ENCODE results near the gene LAMA3. TPM values are rescaled to one million over a fixed set of nuclear protein-coding genes. Genes with fewer than 3 reads are reported as not detected.

The LAMA3 gene
- total RNA-seq, 1 donor from 2014 or later: 0.47 TPM

- H3K4me2 ChIP-seq: no peak overlapping the region
Measured at GRCh38 chr18:23684515-23685197, 4.6 kb upstream of the LAMA3 start.

GRCh38 chr18:23688528-23688927, 725 bp upstream of the LAMA3 start:
- Histone ChIP-seq H2AFZ (replicated peaks) (no peak overlapping the region), H3K4me3 (peak overlapping the region; percentile 62), H3K36me3 (no peaks in the 10 kb centered on the region), H3K9ac (no peak overlapping the region), H3K27ac (no peak overlapping the region), H3K4me2 (no peak overlapping the region), H3K27me3 (peaks cover 67% of the 10 kb centered on the region), H3K79me2 (ENCODE audit: low read depth) (no peaks in the 10 kb centered on the region), H3F3A (ENCODE audit: low read depth) (peaks cover 10% of the 10 kb centered on the region), H3K9me3 (ENCODE audit: low read depth) (no peaks in the 10 kb centered on the region), H3K4me1 (no peaks in the 10 kb centered on the region), H4K20me1 (ENCODE audit: low read depth) (no peaks in the 10 kb centered on the region)
- TF ChIP-seq EZH2phosphoT487 (IDR thresholded peaks at IDR 0.05): no peak
- TF ChIP-seq CTCF (IDR thresholded peaks at IDR 0.05): no peak
- no peak for TF ChIP-seq EZH2 (IDR thresholded peaks at IDR 0.05)
- Mint-ChIP-seq H3K36me3 (no peaks in the 10 kb centered on the region), H3K27ac (no peak overlapping the region), H3K4me1 (peaks cover 9% of the 10 kb centered on the region), H3K27me3 (ENCODE audit: insufficient read depth, low read depth) (peaks cover 41% of the 10 kb centered on the region), H3K4me3 (peak overlapping the region; percentile 83), H3K9me3 (no peaks in the 10 kb centered on the region)
- DNase-seq (ENCODE audit: low spot score): no peak

More at GRCh38 chr18:23684515-23685197, 4.6 kb upstream of the LAMA3 start:
- Mint-ChIP-seq H3K36me3 (no peaks in the 10 kb centered on the region), H3K27ac (no peak overlapping the region), H3K9me3 (no peaks in the 10 kb centered on the region), H3K27me3 (ENCODE audit: insufficient read depth, low read depth) (peaks cover 33% of the 10 kb centered on the region), H3K4me3 (no peak overlapping the region), H3K4me1 (peaks cover 5% of the 10 kb centered on the region)
- Histone ChIP-seq H4K20me1 (ENCODE audit: low read depth) (no peaks in the 10 kb centered on the region), H3K27ac (no peak overlapping the region), H3K27me3 (peaks cover 36% of the 10 kb centered on the region), H3K36me3 (no peaks in the 10 kb centered on the region), H3K79me2 (ENCODE audit: low read depth) (no peaks in the 10 kb centered on the region), H3K4me3 (no peak overlapping the region), H3F3A (ENCODE audit: low read depth) (peaks cover 10% of the 10 kb centered on the region), H3K9ac (no peak overlapping the region), H3K9me3 (ENCODE audit: low read depth) (no peaks in the 10 kb centered on the region), H2AFZ (replicated peaks) (no peak overlapping the region), H3K4me1 (no peaks in the 10 kb centered on the region)
- no peak for DNase-seq (ENCODE audit: low spot score)
- TF ChIP-seq EZH2 (IDR thresholded peaks at IDR 0.05) (no peak), CTCF (IDR thresholded peaks at IDR 0.05) (no peak), EZH2phosphoT487 (IDR thresholded peaks at IDR 0.05) (no peak)

- H3K27me3 Mint-ChIP-seq (ENCODE audit: insufficient read depth, low read depth): peaks cover 40% of the 10 kb centered on the region
- Histone ChIP-seq H3K36me3 (no peaks in the 10 kb centered on the region), H3K27me3 (peaks cover 67% of the 10 kb centered on the region), H3F3A (ENCODE audit: low read depth) (peaks cover 10% of the 10 kb centered on the region), H3K9ac (no peak overlapping the region), H3K79me2 (ENCODE audit: low read depth) (no peaks in the 10 kb centered on the region), H3K27ac (no peak overlapping the region), H3K9me3 (ENCODE audit: low read depth) (no peaks in the 10 kb centered on the region), H3K4me2 (peak overlapping the region; percentile 90), H3K4me1 (no peaks in the 10 kb centered on the region), H2AFZ (replicated peaks) (peak overlapping the region; percentile 90), H4K20me1 (ENCODE audit: low read depth) (no peaks in the 10 kb centered on the region), H3K4me3 (peak overlapping the region; percentile 62)
- peak; percentile 25 for DNase-seq (ENCODE audit: low spot score)
- H3K27ac Mint-ChIP-seq: no peak overlapping the region
- H3K4me1 Mint-ChIP-seq: peaks cover 9% of the 10 kb centered on the region
- H3K4me3 Mint-ChIP-seq: peak overlapping the region; percentile 82
- no peak for TF ChIP-seq CTCF (IDR thresholded peaks at IDR 0.05)
- TF ChIP-seq EZH2 (IDR thresholded peaks at IDR 0.05): peak; percentile 96
- TF ChIP-seq EZH2phosphoT487 (IDR thresholded peaks at IDR 0.05): peak; percentile 89
- H3K36me3 Mint-ChIP-seq: no peaks in the 10 kb centered on the region
- no peaks in the 10 kb centered on the region for H3K9me3 Mint-ChIP-seq
Measured at GRCh38 chr18:23689616-23690504, 607 bp downstream of the LAMA3 start.

Data from neural progenitor cell (in vitro differentiated cells).